ENCODE results near the gene ITIH6.
"Not testable (repeated sequence)": the region's sequence is repeated elsewhere in the genome, so short reads cannot be mapped to it uniquely, and the experiment has no call there.

ITIH6 gene

DNA sequence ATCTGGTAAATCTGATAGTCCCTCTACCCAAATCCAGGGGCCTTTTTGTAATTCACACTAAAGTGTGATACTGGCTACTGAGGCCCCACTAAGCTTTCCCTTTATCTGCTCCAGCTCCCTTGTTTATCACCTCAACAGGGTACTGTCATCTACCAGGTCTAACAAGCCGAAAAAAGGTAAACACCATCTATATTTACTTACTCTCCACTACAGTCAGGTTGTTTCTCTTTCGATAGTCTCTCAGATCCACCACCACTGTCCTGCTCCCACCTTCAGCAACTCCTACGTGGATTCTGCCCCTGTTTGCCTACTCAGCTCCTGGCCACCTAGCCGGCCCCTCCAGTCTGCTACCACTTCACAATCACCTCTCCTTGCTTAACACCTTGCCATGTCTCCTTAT is 3.3 kb downstream of the ITIH6 start:
- DNase-seq, result no peak

DNA sequence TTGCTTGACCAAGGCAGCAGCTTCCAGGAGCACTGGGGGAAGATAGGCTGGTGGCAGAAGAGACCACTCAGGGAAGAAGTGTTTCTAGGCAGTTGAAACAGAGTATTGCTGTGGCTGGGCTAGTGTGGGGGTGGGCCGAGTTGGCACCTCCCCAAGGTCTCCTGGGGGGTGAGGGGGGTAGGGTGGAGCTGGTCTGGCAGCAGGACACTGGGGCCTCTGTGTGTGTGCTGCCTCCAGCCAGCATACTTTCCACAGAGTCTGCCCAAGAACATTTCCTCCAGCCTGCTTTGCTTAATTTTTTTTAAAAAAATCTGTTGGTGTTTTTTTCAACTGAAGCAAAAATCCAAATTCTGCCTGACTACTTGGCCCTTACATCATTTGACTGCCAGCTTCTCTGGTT is 4.0 kb downstream of the ITIH6 start:
- DNase-seq, result no peak

GRCh38 chrX:54789405-54789804 is 8.7 kb downstream of the ITIH6 start:
- not testable (repeated sequence) for DNase-seq

DNA sequence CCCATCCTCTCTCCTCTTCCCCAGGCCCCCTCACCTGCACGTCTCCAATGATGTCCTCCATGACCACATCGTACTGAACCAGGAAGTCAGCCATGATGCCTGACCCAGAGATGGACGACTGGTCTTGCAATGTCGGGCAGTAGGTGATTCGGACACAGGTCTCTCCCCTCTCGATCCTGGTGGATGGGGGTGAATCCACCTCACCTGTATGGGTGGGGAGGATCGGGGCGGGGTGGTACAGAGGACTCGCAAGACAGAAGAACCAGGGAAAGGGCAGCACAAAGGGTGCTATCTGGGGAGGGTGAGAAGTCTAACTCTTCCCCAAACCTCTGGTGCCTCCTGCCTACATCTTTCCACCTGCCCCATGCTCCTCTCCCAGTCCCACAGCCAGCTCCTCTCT is 9.6 kb downstream of the ITIH6 start:
- no peak for DNase-seq

DNA sequence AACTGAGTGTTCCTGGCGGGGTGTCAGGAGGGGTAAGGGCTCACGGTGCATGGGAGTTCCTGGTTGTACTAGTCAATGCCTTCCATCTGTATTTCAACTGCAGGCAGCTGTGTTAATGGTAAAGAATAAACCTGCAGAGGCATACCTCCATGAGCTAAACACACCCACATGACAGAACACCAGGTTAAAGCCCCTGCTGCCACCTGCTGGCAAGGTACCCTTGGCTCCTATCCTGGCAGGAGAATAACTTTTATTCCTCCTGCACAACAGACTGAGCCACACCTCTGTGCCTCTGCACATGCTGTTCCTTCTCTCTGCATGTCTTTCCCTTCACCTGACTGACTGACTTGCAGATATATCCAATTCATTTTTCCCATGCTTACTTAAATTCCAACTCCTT is 11.1 kb downstream of the ITIH6 start:
- DNase-seq, result no peak

DNA sequence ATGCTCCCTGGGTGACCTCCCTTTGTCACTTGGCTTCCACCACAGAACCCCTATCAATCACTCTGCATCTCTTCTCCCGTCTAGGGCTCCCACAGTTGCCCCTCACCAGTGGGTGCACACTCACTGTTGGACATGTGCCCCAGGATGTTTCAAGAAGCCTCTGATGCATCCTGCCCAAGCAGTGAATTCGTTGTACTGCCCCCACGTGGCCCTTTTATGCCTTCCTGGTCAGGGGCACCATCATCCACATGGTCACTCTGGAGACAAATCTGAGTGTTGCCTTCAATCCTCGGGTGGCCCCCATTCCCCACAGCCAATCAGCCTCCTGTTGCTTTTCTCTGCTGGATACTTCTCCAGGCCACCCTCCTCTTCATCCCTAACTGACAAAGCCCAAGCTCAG is 12.2 kb downstream of the ITIH6 start:
- DNase-seq, result no peak

GRCh38 chrX:54776987-54777672 is 20.9 kb downstream of the ITIH6 start:
- no peak for DNase-seq

DNA sequence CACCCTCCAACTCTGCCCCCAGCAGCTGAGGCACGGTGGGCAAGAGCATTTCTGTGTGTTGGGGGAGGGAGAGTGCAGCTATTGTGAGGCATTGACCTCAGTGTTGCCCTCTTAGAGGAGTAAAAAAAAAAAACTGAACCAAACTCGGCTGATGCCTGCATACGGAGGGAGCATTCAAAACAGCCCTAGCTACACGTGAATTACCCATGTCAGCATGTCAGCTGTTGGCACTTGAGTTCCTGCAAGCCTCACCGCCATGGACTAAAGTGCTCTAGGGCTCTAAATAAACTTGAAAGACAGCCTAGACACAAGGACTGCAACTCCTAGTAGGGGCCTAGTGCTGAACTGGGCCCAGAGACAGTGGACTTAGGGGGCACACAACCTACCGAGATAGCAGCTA is 22.0 kb downstream of the ITIH6 start:
- DNase-seq, result no peak

GRCh38 chrX:54774391-54775094 is 23.5 kb downstream of the ITIH6 start:
- peak; percentile 54 for DNase-seq

DNA sequence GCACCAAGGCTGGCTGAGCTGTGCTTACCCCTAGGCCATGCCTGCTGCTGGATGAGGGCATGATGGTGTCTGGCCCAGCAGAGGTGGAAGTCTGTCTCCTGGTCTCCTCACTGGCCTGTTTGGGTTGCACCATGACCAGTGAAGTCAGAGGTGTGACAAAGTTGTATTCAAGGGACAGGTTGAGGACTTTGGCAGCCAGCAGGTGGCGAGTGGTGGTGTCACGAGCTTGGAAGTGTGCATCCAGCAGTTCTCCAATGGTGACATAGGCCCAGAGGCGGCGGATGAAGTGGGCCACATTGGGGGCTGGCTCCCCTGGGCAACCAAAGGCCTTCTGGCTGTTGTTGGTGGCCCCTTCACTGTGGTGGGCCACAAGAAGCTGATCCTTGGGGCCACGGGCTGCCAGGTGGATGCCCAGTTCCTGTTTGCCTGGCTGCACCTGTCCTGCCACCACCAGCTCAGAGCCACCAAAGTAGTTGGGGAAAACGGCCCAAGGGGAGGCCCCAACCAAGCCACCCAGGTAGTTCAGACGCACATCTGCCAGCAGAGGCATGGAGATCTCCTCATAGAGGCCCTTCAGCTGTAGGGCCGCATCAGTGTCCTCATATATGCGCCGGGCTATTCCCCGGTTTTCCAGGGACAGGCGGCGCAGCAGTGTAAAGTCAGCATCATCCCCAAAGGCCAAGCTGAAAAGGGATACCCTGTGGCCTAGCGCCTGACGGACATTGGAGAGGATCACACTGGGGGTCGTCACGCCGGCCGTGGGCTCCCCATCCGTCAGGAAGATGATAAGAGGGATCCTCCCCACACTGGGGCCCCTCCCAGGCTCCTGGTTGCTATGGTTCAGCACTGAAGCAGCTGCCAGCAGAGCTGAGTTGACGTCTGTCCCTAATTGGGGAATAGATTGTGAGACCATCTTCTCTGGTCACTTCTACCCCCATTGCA is 39.7 kb downstream of the ITIH6 start:
- no peak for DNase-seq

DNA sequence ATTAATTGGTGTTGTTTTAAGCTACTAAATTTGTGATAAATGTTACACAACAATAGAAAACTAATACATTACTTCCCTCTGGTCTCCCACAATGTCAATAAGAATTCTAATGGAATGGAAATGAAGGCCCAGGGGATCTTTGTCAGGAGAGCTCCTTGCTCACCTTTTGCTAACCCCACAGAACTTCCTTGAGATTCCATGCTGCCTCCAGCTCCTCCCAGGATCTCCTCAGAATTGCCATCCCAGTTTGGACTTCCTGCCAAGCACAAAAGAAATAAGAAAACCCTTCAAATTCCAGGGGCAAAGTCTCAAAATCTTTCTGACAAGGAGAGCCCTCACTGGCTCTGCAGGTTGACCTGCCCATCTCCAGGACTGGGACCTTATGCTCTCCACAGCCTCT is 43.2 kb downstream of the ITIH6 start:
- DNase-seq, result no peak

DNA sequence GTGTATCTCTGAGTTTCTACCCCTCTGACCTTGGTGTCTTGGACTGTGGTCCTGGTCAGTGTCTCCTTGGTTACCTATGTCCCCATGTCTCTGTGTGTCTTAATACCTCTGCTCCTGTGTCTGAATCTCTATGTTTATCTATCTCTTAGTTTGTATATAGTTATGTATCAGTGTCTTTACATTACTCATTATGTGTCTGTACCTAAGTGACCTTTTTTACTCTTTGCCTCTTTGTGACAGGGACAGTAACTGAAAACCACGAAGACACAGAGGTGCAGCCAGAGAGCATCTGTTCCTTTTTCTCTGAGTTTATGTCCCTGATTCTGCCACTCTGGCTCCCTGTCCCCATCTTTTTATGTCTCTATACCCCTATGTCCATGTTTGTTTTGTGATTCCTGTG is 49.4 kb downstream of the ITIH6 start:
- DNase-seq, result no peak

- DNase-seq, result no peak
These were observed 50.2 kb downstream of the ITIH6 start for GRCh38 chrX:54747733-54748393.

DNA sequence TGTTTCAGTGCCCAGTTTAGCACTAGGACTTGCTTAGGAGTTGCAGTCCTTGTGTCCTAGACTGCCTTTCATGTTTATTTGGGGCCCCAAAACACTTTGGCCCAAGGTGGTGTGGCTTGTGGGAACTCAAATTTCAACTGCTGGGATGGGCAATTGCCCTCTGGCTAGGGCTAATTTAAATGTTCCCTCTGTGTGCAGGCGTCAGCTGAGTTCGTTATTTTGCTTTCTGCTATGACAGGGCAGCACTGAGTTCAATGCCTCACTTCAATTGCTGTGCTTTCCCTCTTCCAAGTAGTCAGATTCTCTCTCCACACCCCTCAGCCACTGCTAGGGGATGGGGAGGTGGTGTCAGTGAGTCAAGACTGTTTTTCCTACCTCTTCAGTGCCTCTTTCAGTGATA is 51.1 kb downstream of the ITIH6 start:
- DNase-seq, result no peak

- DNase-seq, result no peak
These were observed 52.4 kb downstream of the ITIH6 start for GRCh38 chrX:54745676-54746075.

- not testable (repeated sequence) for DNase-seq
These were observed 59.5 kb downstream of the ITIH6 start for GRCh38 chrX:54738567-54738966.

DNA sequence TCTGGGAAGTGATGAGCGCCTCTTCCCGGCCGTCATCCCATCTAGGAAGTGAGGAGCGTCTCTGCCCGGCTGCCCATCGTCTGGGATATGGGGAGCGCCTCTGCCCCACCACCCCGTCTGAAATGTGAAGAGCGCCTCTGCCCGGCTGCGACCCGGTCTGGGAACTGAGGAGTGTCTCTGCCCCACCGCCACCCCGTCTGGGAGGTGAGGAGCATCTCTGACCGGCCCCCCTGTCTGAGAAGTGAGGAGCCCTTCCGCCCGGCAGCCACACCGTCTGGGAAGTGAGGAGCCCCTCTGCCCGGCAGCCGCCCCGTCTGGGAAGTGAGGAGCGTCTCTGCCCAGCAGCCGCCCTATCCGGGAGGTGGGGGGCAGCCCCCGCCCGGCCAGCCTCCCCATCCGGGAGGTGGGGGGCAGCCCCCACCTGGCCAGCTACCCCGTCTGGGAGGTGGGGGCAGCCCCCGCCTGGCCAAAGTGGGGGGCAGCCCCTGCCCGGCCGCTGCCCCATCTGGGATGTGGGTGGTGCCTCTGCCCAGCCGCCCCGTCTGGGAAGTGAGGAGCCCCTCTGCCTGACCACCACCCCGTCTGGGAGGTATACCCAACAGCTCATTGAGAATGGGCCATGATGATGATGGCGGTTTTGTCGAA is 61.6 kb downstream of the ITIH6 start:
- not testable (repeated sequence) for DNase-seq

DNA sequence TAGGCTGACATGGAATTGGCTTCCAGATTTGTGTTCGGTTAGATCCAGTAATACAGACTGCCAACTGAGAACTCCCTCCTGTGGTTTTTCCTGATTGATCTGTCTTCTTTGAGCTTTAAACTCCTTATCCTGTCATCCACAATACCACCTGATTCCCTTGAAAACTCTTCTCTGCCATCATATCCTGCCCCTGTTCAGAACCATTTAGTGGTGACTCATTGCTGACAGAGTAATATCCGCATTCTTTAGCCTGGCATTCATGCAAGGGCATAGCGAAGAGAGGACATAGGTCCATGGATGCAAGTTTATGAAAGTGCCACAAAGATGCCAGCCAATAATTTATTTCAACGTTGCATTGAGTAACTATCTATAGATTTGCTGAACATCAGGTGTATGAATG is 76.6 kb downstream of the ITIH6 start:
- DNase-seq, result no peak

GRCh38 chrX:54715621-54716020 is 82.4 kb downstream of the ITIH6 start:
- no peak for DNase-seq

DNA sequence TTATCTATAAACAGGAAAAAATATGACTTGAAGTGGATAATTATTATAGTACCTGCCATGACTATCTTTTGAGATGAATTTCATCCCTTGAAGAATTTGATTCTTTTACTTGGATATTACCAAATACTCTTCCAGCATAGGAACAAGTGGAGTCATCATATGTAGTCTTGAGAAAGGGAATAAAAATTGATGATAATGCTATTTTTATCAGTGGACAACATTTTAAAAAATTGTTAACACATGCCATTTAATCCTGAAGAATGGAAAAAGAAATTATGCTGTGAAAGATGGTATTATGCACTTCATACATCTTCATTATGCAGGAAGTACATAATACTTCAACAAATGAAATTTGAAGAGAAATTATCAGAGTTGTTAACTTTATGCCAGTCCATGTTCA is 83.6 kb downstream of the ITIH6 start:
- DNase-seq, result no peak

- no peak for DNase-seq
These were observed 86.3 kb downstream of the ITIH6 start for GRCh38 chrX:54711735-54712134.

DNA sequence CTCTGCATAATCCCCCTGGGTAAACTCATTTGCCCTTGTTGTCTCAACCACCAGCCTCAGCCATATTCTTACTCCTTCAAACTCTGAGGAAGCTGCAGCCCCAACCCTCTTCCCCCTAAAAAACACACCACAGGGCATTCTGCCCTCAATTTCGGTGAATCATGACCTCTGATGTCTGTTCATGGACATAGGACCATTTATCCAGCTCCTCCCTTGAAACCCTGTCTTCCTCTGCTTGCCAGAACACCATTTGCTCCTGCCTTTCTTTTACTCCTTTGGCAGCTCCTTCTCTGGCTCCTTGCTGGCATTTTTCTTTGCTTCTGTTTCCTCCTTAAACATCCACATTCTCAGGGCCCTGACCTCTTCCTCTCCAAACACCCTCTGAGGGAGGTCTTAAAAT is 87.1 kb downstream of the ITIH6 start:
- no peak for DNase-seq

DNA sequence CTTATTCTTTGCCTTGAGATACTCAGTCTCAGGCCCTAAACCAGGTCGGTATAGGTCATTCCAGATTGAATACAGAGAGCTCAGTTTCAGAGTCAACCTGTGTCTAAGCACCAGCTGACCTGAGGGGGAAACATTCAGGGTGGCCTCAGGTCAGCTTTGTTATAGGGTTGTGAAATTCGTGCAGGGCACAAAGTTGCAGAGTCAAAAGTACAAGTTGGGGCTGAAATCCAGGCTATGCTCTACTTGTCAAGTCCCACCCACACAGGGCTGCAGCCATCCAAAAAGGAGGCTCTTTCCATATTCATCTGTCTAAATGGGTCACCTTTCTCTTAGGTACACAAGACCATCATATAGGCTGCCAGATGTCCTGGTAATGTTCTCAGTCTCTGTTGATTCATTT is 89.7 kb downstream of the ITIH6 start:
- DNase-seq, result no peak
